Measurements from ENCODE around the gene ADAM21.
"Not testable (repeated sequence)": the region's sequence is repeated elsewhere in the genome, so short reads cannot be mapped to it uniquely, and the experiment has no call there.

Gene ADAM21

DNA sequence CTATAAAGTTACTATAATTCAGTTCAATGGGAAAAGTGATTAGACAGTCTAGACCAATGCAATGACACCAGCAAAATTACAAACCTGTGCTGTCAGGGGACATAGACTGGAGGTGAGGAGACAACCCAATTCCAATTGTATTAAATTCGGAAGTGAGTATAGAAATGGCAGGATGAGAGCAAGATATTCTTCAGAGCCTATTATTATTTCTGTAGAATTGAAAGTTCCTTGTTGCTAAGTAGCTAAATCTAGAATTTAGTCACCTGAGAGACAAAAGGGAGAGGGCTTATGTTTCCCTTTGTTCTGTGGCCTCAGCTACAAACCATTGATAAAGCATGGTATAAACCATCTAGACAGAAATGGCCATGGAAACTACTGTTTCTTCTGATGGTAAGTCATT lies at the start of gene ADAM21:
Gene ADAM21 (plus strand): TSS at position 301 of the 400 bp plus-strand sequence. CDS start 5,326 bp downstream, outside the sequence.
- DNase-seq, result no peak

DNA sequence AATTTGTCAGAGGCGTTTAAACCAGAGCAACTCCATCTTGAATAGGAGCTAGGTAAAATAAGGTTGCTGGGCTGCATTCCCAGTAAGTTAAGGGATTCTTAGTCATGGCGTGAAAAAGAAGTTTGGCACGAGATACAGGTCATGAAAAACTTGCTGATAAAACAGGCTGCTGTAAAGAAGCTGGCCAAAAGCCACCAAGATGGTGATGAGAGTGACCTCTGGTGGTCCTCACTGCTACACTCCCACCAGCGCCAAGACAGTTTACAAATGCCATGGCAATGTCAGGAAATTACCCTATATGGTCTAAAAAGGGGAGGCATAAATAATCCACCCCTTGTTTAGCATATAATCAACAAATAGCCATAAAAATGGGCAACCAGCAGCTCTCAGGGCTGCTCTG lies 48.6 kb upstream of the ADAM21 start:
- DNase-seq, result not testable (repeated sequence)

- not testable (repeated sequence) for DNase-seq
Observed at GRCh38 chr14:70406216-70406615, 45.8 kb upstream of the ADAM21 start.

GRCh38 chr14:70407621-70408020 lies 44.4 kb upstream of the ADAM21 start:
- no peak for DNase-seq

DNA sequence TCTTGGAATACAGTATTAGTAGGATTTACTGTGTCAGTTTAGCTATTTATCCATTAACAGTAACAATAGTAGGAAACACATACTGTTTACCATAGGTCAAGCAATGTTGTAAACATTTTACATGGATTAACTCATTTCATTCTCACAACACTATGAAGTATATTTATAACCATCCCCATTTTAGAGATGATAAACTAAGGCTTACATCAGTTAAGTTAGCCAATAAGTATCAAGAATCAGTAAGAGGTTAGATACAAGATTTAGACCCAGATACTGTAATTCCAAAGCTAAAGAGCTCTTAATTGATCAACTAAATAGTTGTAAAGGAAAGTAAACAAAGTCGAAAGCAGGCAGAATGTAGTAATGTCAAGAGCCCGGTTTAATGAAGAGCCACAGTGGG lies 36.2 kb upstream of the ADAM21 start:
- DNase-seq, result no peak

DNA sequence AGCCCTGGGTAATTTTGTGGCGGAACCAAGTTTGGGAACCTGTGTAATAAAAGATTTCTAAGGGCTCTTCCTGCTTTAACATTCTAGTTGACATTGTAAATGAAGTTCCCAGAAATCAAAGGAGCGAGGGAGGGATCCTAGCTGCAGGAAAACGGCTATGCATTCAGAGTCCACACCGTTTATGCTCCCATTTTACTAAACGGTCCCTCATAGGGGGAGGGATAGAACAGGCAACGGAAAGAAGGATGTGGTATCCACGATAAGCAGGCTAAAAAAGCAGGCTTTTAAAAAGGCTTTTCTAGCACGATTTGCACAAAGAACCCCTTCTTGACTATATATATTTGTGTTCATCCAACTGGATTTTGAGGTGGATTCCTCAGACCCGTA lies 35.6 kb upstream of the ADAM21 start:
- DNase-seq, result no peak

GRCh38 chr14:70416725-70417349 lies 35.1 kb upstream of the ADAM21 start, which contains the start of gene SYNJ2BP:
TSS of gene SYNJ2BP (minus strand) at chr14:70417090. CDS start at chr14:70416963, 127 bp downstream.
- peak; percentile 49 for DNase-seq

GRCh38 chr14:70419270-70419931 lies 32.6 kb upstream of the ADAM21 start:
- DNase-seq, result not testable (repeated sequence)

GRCh38 chr14:70422538-70422937 lies 29.4 kb upstream of the ADAM21 start:
- DNase-seq, result no peak

- no peak for DNase-seq
Observed at GRCh38 chr14:70425354-70425753, 26.6 kb upstream of the ADAM21 start.

- DNase-seq, result not testable (repeated sequence)
Observed at GRCh38 chr14:70426555-70426954, 25.4 kb upstream of the ADAM21 start.

DNA sequence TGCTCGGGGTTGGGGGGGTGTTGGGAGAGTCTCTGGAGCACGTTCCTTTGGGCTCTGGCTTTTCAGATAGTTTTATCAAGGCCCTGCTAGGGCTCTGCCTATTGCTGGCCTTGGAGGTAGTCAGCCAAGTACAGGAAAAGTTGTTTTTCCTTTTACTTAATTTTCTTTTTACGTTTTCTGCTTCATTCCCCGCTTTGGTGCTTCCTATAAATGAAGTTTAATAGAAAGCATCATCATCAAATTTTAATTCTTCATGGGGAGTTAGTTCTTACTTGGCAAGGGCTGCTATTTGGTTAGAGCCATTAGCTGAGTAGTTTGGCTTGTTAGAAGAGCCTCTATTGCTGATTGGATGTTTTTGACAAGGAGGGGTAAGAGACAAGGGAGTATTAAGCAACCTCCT lies 15.1 kb upstream of the ADAM21 start:
- no peak for DNase-seq

DNA sequence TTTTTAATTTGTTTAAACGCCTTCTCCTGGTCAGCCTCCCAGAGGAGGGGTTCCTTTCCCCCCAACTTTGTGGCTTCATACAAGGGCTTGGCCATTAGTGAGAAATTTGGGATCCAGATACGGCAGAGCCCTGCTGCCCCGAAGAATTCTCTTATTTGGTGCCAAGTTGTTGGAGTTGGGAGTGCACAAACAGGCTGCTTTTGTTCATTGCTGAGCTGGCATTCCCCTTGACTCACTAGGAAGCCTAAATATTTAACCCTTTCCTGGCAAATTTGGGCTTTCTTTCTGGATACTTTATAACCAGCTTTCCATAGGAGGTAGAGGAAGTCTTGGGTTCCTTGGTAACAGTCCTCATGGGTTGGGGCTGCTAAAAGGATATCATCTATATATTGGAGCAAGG lies 10.3 kb upstream of the ADAM21 start:
- DNase-seq, result no peak

DNA sequence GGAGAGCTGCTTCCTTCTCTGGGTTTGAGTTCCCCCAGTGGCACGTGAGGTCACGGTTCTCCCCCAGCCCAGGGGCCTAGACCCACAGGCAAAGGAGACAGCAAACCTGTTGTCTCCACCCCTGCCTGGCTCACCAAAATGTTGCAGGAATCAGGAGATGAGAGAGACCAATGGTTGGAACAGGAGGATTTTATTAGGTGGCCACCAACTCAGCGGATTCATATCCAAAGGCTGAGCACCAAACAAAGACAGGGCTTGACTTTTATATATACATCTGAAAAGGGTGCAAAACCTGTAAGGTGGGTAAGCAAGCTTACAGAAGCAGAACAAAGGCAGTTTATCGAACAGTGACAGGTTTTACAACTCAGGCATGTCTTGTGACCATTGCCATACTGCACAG lies 9.2 kb upstream of the ADAM21 start:
- DNase-seq, result no peak

DNA sequence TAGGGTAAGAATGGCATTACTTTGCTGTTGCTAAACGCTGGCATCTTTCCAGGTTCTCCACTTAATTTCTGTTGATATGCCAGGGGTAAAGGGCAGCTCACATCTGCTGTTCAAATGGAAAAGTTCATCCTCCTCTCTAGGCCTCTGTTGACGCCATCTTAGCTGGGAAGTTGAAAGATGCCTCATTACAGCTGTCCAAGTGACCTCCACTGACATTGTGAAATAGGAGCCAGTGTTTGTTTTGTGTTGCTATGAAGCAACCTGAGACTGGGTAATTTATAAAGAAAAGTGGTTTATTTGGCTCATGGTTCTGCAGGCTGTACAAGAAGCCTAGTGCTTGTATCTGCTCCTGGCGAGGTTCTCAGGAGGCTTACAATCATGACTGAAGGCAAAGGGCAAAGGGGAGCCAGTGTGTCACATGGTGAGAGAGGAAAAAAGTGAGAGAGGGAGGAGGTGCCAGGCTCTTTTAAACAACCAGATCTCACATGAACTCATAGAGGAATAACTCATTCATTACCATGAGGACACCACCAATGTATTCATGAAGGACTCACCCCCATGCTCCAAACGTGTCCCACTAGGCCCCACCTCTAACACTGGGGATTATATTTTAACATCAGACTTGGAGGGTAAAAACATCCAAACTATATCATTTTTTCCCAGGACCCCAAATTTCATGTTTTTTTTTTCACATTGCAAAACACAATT lies 3.2 kb upstream of the ADAM21 start:
- no peak for DNase-seq

DNA sequence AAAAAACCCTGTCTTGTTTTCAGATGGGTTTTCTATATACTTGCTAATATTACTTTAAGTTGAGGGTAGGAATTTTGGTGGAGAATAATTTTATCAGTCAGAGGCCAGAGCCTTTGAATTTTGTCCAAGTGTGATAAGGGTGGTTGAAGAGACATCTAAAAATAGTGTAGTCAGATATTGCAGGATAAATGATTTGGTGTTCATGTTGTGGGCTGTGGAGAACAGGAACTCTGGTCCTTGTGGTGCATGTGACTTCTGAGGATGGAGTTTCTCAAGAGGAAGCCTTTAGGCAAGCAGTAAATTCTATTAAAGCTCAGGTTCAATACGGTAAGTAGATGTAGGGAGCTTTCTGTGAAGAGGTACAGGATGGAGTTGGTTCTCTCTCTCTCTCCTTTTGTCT lies 2.8 kb downstream of the ADAM21 start:
- no peak for DNase-seq

- DNase-seq, result no peak
Observed at GRCh38 chr14:70468731-70469130, 16.8 kb downstream of the ADAM21 start.

DNA sequence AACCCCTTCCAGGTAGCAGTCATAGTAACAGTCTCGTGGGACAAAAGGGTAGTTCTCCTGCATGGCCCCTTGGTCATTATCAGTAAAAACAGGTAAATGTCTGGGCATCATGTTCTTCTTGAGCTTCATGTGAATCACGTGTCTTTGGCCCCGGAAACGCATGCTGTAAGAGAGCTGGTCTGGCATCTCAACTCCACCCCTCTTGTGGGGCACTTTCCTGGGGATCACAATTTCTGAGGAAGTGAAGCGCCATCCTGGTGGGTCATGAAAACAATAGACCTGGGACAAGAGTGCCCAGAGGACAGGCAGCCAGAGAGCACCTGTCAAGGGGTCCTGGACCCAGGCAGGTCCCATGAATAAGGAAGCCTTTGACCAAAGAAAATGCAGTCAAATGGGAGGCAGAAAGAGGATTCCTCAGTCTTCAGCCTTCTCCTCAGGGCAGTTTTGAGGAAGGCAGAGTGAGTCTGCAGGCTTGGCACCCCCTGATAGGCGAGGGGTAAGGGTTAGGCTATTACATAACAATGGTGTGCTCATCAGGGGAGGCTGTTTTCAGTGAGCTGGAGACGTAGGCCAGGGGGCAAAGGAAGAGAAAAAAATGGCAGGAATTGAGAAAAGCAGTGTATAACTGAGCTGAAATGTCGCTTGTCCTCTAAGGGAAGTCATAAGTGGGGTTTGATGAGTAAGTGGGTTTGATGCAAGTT lies 19.0 kb downstream of the ADAM21 start:
- not testable (repeated sequence) for DNase-seq

- no peak for DNase-seq
Observed at GRCh38 chr14:70472253-70473159, 20.5 kb downstream of the ADAM21 start.

DNA sequence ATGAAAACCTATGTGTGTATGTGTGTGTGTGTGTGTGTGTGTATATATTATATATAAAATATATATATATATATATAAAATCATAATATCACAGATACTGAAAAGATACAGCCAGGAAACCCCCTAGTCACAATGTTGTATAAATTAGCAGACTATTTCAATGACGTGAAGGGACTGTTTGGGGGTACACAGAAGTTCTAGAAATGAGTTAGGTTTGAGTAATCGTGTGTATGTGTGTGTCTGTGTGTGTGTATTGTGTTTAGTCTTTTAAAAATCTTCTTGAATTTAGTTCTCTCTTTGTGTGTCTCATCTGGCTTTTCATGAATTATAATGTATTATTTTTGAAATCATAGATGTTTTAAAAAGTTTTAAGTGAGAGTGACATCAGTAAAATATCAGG lies 21.9 kb downstream of the ADAM21 start:
- no peak for DNase-seq

GRCh38 chr14:70475459-70475858 lies 23.5 kb downstream of the ADAM21 start:
- DNase-seq, result not testable (repeated sequence)

Data from activated CD4-positive, alpha-beta T cell treated with anti-CD3 and anti-CD28 coated beads, Interleukin-2, amount 50 U/mL, for 1 hour (primary cell).